Hematopoietic multipotent progenitor cell treated with erythropoietin and hydrocortisone succinate and interleukin-3 and kit ligand, for 4 days (in vitro differentiated cells): ENCODE results near the gene GDPGP1.
A peak's percentile ranks its signal among the peaks of the same experiment; 100 is the strongest.

Source experiments
- DNase-seq: peaks from one replicate; pipeline ENCODE4 v3.0.0-alpha.2; 2015

Gene GDPGP1

DNA sequence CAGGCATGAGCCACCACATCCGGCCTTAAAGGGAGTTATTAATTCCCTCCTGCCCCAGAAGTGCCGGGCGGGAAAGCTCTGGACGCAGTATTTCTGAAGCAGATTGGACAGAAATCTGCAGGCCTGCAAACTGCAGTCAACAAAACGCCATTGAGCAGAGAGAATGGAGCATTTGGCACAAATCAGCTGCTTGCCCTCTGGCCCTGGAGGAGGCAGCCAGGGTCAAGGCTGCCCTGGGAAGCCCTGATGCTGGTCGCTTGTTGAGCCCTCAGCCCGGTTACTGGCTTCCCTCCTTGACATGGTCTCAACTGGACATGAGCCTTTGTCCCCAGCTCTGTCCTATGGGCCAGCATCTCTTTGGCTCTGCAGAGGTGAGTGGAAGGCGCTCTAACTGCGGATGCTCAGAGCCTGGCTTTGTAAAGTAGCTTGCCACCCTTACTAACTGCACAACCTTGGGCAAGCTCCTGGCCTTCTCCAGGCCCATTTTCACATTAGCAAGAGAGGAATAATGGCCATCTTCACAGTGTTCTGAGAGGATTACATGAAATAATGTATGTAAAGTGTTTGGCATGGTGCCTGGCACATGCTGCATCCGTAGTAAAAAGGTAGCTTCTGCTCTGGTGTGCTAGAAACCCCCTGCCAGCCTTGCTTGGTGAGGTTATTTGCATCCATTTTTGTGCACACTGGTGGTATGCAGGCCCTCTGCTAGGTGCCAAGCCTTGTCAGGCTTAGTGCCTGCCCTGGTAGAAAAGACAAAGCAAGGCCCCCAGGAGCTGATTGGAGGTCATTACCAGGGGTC lies 28.8 kb upstream of the GDPGP1 start:
- DNase-seq: no peak

DNA sequence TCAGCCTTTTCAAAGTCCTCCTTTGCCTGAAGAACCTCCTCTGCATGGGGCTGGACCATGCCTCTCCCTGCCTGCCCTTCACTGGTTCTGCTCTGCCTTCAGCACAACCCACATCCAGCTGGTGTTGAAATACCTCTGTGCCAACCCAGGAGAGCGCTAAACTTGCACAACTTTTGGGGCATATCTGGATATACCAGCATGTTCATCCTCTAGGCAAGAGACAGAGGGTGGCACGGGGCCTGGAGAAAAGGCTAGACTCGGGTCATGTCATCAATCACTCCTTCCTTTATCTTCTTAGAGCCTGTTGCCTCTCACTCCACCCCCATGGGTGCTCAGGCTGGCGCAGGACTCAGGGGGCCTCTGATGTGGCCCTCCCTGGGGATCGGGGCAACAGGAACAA lies 28.1 kb upstream of the GDPGP1 start:
- DNase-seq: peak; percentile 71

DNA sequence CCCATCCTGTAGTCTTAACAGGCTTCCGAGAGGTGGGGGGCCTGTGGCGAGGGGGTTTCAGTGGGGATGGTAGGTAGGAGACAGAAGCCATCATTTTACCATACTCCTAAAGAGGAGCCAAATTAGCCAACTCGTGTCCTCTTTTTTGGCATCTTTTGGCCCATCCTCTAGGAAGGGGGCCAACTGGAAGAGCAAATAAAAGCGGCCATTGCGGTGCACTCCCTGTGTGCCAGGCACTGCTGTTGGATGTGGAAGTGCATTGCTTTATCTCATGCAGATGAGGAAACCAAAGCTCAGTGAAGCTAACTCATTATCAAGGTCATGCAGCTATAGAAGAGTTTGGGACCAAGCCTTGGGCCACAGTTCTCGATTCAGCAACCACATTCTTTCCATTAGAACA lies 26.8 kb upstream of the GDPGP1 start:
- no peak for DNase-seq

DNA sequence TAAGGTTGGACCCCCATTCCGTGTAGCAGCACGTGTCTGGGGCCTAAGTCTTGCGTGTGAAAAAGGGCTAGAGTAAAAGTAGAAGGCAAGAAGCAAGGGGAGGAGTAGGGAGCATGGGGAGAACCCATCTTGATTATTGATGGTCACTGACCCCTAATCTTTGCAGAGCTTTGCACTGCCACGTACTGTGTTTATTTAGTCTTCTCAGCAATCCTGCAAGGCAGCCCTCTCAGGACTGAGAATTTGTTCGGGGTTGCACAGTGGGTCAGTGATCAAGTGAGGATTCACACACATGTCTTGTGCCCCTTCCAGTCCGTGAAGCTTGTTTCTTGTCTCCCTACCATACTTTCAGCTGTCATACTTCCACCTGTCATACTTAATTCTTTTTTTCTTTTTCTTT lies 25.7 kb upstream of the GDPGP1 start:
- no peak for DNase-seq

DNA sequence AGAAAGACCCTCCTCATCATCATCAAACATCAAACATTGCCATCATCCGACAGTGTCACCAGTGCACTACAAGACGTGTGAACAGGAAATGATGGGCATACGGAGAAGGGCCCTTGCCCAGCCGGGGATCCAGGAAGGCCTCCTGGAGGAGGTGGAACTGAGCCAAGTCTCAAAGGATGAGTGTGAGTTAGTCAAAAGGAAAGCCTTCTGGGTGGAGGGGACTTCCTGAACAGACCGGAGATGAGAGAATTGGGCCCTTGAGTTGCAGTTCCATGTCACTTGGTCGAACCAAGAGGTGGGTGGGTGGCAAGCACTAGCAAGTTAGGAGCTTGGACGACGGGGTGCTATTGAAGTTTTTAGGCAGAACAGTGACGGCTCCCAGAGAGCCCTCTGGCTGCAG lies 24.4 kb upstream of the GDPGP1 start:
- DNase-seq: no peak

DNA sequence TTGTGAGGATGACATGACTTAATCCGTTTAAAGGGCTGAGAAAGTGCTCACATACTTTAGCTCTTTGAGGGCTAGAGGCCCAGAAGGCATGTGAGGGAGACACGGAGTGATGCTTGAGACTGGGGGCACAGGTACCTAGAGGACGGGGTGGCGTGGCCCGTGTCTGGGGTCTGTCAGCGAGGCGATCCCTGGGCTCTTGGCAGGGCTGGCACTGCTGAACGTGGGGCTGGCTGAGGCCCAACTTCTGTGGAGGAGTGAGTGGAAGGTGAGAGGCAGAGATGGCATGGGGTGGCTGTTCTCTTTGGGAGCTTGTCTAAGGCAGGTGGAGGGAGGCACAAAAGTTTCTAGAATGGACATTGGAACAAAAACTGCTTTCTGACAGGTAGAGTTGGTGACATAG lies 23.4 kb upstream of the GDPGP1 start:
- no peak for DNase-seq

DNA sequence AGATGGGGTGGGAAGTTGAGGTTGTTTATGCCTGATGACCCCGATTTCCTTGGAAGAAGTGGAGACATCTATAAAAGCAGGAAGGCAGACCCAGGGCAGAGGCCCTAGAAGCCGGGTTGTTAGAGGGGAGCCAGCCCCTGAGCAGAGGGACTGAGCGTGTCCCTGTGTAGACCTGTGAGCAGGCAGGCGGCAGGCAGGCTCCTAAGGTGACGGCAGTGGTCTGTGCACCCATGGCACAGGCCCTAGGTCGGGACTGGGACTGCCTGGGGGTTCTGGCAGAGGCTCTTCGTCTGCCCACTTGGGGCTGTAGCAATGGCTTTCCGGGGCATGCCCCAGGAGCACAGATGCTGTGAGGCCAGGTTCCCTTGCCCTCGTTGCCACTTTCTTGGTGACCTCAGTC lies 23.0 kb upstream of the GDPGP1 start:
- DNase-seq: no peak

DNA sequence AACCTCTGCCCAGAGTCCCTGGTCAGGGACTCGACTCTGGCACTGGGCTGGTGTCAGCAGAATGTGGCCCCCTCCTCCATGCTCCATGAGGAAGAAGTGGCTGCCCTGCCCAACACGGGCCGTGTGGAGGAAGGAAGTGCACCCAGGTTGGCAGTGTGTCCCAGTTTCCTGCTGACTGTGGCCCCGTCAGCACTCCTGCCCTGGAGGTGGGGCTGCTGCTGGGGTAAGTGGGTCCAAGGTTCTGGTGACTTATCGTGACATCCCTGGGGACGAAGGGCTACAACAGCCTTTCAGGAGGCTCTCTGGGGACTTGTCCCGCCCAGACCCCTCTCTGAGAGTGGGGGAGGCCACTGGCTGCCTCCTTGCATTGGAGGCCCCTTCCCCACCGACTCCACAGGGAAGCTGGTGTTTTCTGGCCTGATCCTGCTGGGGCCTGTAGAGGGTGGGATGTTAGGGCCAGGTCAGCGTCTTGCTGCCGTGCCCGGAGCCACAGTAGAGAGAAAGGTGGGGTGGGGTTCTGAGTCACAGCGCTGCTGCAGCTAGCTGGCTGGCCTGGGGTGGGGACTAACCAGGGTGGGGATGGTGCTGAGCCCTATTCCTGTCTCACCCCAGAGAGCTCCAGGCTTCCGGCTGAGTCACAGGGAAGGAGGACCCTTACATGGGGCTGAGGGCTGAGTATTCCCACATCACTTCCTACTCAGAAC lies 22.4 kb upstream of the GDPGP1 start:
- DNase-seq: peak; percentile 33

DNA sequence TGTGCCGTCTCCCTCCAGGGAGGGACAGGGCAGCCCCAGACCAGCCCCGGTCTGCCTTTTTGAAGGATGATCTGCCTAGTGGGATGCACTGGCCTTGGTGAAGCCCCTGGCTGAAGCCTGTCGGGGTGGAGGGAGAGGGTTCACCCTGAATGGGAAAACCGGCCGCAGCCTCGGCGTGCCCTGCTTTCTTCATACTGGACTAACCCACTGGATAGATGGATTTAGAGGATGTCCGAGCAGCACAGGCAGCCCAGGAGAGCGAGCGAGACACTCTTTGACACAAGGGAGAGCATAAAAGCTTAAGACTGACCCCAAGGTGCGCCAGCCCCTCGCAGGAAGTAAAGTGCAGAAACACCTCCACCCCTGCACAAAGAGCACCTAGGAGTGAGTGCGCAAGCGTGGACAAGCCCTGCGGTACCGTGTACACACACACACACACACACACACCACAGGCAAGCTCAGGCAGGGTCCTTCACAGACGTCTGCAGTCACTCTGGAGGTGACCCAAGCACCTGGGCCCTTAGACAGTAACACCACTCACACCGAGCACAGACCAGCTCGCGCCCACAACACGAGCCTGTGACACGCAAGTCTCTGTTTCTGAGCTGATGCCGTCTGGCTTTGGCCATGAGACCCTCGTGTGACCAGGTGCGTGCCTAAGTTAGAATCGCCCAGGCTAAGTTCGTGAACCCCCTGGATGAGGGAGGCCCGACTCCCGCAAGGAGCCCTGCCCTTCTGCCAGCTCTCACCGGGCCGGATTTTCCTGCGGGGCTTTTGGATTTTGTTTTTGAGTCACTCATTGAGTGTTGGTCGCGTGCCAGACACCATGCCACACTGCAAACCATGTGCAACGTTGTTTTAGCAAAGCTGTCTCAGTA lies 21.5 kb upstream of the GDPGP1 start:
- DNase-seq: no peak

DNA sequence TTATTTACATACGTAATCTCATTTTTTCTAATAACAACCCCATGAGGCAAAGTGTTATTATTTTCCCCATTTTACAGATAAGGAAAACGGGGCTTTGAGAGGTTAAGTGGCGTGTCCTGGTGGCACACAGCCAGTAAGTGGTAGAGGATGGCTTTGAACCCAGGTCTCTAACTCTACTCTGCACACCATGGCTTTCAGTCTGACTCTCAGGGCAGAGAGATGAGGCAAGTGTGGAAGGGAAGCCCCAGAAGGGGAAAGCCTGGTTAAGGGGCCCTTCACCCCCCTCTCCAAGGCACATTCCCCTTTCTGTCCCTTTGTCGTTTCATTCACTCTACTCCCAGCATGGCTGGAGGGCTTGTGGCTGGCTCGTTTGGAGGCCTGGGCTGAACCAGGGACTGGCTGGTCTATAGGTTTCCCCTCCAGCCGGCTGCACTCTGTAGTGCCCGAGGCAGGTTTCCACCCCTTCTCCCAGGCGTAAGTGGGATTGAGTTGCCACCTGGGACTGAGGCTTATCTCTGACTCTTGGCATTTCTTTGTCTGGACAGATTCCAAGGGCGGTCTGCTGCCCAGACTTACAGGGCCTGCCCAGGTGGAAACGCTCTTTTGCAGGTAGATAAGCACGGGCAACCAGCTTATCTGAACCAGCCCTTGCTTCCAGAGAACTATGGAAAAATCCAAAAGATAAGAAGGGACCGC lies 20.7 kb upstream of the GDPGP1 start:
- peak; percentile 37 for DNase-seq

DNA sequence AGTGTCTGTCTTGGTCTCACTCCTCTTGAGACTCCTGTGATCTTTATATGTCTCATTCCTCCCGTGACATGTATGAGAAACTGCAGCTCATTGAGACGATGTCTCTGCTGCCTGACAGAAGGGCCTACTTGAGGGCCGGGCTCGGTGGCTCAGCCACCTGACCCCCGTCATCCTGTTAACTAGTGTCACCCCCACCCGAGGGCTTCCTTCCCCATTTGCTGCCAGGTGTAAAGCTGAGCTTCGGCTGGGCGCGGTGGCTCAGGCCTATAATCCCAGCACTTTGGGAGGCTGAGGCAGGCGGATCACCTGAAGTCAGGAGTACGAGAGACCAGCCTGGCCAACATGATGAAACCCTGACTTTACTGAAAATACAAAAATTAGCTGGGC lies 20.2 kb upstream of the GDPGP1 start:
- no peak for DNase-seq

DNA sequence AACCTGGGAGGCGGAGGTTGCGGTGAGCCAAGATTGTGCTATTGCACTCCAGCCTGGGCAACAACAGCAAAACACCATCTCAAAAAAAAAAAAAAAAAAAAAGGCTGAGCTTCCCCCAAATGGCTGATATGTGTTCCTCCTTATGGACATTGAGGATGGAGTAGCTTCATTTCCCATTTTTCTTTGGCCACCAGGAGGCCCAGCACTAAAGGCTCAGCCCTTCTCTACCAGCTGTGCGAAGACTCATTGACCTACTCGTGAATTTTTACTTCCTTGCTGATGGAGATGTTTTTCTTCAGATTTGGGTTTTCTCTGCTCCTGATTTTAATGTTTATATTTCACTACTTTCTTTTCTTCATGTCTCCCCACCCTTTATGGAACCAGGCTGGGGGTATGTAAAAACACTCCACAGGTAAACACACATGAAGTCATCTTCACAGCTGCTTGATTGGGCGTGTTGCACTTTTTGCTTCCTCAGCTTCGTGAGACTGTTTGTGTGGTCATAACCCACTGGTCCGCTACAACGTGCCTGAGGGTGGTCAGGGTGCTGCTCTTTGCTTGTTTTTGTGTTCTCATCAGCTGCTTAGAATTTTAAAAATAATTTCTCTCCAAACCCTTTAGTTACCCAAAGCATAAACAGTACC lies 19.3 kb upstream of the GDPGP1 start:
- DNase-seq: peak; percentile 43

DNA sequence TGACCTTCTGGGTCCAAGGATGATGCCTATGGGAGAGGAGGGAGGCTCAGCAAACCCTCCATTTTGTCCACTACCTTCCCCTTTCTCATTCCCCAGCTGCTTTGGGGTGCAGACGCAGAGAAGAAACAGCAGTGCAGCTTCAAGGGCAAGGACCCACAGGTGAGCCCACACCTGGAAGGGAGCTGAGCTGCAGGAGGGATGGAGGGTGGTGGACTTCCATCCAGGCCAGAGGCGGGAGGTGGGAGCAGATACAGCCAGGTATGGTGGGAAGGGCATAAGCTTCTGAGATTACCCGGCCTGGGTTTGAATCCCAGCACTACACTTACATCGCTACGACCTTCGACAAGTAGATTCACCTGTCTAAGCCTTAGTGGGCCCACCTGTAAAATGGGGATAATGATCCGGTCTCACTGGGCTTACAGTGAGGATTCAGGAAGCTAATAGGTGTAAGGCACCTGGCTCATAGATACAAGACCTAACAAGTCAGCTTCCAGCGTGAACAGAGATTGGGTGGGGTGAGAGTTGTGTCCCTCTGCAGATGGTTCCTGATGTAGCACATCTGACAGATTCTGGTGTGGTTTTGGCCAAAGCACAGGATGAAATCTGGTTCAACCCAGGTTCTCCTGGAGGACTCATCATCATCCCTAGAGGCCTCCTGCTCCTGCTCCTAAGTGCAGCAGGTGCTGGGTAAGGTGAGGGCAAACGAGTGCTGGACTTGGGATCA lies 16.2 kb upstream of the GDPGP1 start:
- no peak for DNase-seq

DNA sequence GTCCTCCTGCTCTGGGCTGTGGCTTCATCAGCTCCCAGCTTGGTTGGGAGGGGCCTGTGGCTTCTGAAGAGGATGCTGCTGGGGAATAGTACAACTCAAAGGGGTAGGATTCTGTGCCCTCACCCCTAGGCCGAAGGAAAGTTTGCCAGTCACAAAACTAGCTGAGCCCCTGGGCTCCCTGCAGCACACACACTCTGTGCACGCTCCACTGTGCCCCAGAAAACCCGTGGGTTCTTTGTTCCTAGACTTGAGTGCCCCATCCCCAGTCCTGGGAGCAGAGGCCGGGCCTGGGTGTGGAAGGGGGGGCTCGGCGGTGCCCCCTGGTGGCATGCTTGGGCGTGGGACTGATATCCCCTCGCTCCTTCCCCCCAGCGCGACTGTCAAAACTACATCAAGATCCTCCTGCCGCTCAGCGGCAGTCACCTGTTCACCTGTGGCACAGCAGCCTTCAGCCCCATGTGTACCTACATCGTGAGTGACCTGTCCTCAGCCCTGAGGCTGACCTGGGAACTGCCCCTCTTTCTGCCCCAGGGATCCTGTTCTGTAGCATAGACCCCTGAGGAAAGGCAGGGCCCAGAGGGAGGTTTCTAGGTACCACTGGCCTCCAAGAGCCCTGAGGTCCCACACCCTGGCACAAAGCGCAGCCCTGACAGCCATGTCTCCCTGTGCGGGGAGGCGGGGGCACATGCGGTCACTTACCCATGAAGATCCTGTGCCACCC lies 14.4 kb upstream of the GDPGP1 start:
- peak; percentile 75 for DNase-seq

DNA sequence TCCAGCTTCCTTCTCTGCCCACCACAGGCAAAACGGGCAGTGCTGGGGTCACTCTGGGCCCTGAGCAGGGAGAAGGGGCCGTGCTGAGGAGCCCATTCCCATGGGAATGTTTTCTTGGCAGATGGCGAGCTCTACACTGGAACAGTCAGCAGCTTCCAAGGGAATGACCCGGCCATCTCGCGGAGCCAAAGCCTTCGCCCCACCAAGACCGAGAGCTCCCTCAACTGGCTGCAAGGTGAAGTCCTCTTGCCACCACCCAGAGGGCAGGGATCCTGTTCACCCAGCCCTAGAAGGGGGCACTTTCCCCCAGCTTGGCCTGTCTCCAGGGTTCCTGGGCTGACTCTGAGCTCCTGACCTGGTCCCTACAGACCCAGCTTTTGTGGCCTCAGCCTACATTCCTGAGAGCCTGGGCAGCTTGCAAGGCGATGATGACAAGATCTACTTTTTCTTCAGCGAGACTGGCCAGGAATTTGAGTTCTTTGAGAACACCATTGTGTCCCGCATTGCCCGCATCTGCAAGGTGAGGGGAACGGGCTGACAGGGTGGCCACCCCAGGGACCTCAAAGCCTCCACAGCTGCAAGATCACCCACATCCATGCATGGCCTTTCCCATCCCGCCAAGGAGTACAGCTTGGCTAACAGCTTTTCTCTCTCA lies 12.6 kb upstream of the GDPGP1 start:
- DNase-seq: peak; percentile 83

DNA sequence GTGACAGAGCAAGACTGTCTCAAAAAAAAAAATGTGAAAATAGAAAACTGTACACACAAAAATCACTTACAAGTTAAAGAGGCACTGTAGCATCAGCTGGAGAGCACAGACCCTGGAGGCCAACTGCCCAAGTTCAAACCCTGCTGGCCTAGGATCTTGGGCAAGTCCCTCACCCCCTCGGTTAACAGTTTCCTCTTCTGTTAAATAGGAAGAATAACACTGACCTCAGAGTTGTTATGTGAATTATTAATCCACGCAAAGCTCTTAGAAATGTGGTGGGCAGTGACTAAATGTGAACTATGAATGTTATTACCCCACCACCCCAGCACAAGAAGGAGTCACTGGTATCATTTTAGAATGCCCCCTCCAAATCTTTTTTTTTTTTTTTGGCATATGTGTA lies 11.5 kb upstream of the GDPGP1 start:
- no peak for DNase-seq

DNA sequence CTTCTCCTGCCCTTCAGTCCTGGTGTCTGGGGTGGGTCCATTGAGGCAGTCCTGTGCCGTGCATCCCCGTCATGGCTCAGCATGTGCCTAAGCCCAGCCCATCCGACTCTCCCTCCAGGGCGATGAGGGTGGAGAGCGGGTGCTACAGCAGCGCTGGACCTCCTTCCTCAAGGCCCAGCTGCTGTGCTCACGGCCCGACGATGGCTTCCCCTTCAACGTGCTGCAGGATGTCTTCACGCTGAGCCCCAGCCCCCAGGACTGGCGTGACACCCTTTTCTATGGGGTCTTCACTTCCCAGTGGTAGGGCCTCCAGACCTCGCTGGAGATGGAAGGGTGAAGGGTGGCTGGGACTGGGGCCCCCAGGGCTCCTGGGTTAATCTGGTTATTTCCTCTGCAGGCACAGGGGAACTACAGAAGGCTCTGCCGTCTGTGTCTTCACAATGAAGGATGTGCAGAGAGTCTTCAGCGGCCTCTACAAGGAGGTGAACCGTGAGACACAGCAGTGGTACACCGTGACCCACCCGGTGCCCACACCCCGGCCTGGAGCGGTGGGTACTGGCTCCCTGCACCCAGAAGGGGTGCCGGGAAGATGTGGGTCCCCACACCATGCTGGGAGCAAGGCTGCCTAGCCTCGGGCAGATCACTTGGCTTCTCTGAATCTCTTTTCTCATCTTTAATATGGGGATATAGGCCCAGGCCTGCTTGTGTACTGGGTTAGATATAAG lies 10.4 kb upstream of the GDPGP1 start:
- DNase-seq: no peak

DNA sequence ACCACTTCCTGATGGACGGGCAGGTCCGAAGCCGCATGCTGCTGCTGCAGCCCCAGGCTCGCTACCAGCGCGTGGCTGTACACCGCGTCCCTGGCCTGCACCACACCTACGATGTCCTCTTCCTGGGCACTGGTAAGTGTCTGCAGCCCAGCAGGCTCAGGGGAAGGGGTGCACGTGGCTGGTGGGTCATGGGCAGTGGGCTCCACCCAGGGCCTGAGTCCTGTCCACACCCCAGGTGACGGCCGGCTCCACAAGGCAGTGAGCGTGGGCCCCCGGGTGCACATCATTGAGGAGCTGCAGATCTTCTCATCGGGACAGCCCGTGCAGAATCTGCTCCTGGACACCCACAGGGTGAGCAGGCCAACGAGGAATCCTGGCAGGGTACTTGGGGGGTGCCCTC lies 9.0 kb upstream of the GDPGP1 start:
- DNase-seq: no peak

DNA sequence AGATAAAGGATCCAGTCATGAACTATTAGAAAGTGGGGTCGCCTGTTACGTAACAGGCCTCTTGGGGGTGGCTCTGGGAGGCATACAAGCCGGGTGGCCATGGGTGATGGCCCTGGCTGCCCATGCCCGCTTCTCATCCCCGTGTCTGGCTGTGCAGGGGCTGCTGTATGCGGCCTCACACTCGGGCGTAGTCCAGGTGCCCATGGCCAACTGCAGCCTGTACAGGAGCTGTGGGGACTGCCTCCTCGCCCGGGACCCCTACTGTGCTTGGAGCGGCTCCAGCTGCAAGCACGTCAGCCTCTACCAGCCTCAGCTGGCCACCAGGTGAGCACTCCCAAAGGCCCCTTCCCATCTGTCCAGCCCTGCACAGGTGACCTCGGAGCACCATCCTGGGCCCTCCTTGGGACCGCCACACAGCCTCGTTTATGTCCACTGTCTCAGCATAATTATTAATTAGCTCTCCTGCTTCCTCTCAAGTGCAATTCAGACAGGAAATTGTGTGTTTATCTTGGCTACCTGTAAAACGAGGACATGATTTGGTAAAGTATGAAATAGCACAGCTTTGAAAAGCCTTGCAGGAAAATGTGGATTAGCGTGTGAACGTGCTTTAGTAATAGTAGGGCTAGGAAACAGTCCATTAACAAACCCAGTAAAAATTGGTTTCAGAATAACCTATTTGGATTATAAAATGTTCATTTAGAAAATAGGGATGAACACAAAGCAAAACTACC lies 8.3 kb upstream of the GDPGP1 start:
- no peak for DNase-seq
